Left ventricle myocardium inferior (tissue), 1 donor: ENCODE measurements around the gene TNIP1. TPM values are rescaled to one million over a fixed set of nuclear protein-coding genes. Genes with fewer than 3 reads are reported as not detected.
A peak's percentile ranks its signal among the peaks of the same experiment; 100 is the strongest.

ENCODE experiments used
- DNase-seq: peaks from one replicate; pipeline ENCODE4 v3.0.0-alpha.2; 2020
- H3K27ac ChIP-seq: fragments of 200-600 bp; replicated peaks from 2 replicates; pipeline ENCODE4 v1.8.0; 2021
- H3K27me3 ChIP-seq: fragments of 200-600 bp; 2 replicates; pipeline ENCODE4 v1.8.0; 2021; ENCODE audit warnings: low read depth
- H3K36me3 ChIP-seq: fragments of 200-600 bp; 2 replicates; pipeline ENCODE4 v1.8.0; 2021
- H3K4me1 ChIP-seq: fragments of 200-600 bp; 2 replicates; pipeline ENCODE4 v1.8.0; 2021
- H3K4me3 ChIP-seq: fragments of 200-600 bp; 2 replicates; pipeline ENCODE4 v1.8.0; 2021; ENCODE audit warnings: mild to moderate bottlenecking, moderate library complexity
- H3K9me3 ChIP-seq: fragments of 200-600 bp; replicated peaks from 2 replicates; pipeline ENCODE4 v1.8.0; 2021
- intact Hi-C: fragments of 100-400 bp; cut with micrococcal nuclease; formaldehyde crosslinking; loops from one replicate; pipeline ENCODE4 v1.11.0; 2022
- total RNA-seq: library from RNA; stranded (reverse); fragmentation: NEBNext Ultra II Directional; extraction: Animal tissue kit (Norgen Biotek cat#: 25700); gene quantifications from one replicate; pipeline ENCODE4 v1.2.1, GENCODE V29; 2021
- TF ChIP-seq, protein P1 (sequence below): fragments of 200-600 bp; IDR thresholded peaks from 2 replicates; pipeline ENCODE4 v1.8.0; 2021; ENCODE audit warnings: antibody characterized with exemption, mild to moderate bottlenecking, borderline replicate concordance
- donor health status: DM: no; HTN: yes; CAD: no; lungs with severe emphysema.

The TNIP1 gene
- total RNA-seq, 1 donor from 2014 or later: 131 TPM

DNA sequence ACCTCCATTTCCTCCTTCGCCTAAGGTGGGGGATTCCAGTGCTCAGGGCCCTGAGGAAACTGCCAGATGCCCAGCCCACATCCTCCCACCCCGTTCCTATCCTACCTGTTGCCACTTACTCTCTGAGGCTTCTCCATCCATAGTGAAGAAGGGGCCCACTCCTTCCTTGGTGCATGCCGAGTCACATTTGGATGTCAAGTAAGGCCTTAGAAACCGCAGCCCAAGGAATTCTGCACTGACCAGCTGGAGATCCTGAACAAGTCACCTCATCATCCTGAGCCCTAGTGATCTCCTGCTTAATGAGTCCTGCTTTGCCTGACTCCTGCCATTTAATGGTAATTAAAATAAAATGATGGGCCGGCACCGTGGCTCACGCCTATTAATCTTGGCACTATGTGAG, 6.7 kb upstream of the TNIP1 start:
- no peak overlapping the region for H3K4me3 ChIP-seq
- no peaks in the 10 kb centered on the region for H3K9me3 ChIP-seq
- TF ChIP-seq, protein P1, sequence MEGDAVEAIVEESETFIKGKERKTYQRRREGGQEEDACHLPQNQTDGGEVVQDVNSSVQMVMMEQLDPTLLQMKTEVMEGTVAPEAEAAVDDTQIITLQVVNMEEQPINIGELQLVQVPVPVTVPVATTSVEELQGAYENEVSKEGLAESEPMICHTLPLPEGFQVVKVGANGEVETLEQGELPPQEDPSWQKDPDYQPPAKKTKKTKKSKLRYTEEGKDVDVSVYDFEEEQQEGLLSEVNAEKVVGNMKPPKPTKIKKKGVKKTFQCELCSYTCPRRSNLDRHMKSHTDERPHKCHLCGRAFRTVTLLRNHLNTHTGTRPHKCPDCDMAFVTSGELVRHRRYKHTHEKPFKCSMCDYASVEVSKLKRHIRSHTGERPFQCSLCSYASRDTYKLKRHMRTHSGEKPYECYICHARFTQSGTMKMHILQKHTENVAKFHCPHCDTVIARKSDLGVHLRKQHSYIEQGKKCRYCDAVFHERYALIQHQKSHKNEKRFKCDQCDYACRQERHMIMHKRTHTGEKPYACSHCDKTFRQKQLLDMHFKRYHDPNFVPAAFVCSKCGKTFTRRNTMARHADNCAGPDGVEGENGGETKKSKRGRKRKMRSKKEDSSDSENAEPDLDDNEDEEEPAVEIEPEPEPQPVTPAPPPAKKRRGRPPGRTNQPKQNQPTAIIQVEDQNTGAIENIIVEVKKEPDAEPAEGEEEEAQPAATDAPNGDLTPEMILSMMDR: no peak
- no peak overlapping the region for H3K27ac ChIP-seq
- intact Hi-C loops: no loop called here
- H3K27me3 ChIP-seq: no peaks in the 10 kb centered on the region
- H3K4me1 ChIP-seq: peaks cover 54% of the 10 kb centered on the region
- no peak for DNase-seq
- no peaks in the 10 kb centered on the region for H3K36me3 ChIP-seq

DNA sequence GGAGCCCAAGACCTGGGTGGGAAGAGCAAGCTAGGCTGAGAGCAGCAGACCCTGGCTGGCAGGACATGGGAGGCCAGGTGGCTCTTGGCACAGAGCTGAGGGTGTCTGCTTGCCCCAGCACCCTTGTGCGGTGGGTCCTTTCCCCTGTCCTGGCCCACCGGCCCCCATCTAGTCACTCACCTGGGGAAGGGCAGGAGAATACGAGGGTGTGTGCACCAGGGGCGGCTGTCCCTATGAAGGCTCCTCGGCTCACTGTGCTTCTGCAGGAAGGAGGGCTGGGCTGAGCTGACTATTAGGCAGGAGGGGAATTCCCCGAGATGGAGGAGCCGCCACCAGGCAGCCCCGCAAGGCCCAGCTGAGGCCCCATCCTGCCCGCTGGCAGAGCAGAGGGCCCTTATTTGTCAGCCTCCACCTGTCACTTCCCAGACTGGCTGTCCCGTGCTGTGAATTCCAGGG, 6.1 kb upstream of the TNIP1 start:
- peak overlapping the region; percentile 79 for H3K27ac ChIP-seq

DNA sequence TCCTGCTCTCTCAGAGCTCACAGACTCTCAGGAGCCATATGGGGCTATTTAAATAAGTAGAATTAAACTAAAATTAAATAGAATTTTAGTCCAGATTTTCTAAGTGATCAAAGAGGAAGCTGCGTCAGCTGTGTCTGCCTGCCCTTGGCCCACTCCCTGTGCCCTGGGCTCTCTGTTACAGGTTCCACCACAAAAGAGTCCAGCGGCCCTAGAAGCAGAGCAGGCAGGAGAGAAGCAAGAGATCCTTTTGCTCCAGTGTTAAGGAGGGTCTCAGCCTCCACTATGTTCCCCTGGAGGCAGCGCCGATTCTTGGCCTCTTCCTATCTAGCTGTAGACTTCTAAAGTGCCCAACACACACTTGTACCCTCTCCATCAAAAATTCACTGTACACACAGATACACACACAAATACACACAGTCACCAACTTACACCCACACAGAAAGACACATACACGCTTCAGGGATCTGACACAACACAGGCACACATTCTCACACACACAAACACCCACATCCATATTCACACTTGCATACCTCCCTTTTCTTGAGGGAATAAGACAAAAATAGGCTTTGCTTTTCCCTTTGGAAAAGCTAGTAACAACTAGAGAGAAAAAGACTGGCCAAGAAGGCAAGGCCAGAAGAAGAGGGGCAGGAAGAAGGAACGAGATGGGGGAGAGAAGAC, 5.5 kb upstream of the TNIP1 start:
- Histone ChIP-seq H3K27ac (peak overlapping the region; percentile 79), H3K36me3 (no peaks in the 10 kb centered on the region), H3K4me1 (peaks cover 64% of the 10 kb centered on the region), H3K9me3 (no peaks in the 10 kb centered on the region), H3K27me3 (no peaks in the 10 kb centered on the region), H3K4me3 (no peak overlapping the region)
- DNase-seq: no peak
- intact Hi-C loops: no loop called here
- TF ChIP-seq, protein P1: no peak

More for the DNA sequence above, 6.1 kb upstream of the TNIP1 start:
- H3K27me3 ChIP-seq: no peaks in the 10 kb centered on the region
- intact Hi-C loops: no loop called here
- DNase-seq: no peak
- H3K4me3 ChIP-seq: no peak overlapping the region
- no peaks in the 10 kb centered on the region for H3K9me3 ChIP-seq
- no peaks in the 10 kb centered on the region for H3K36me3 ChIP-seq
- peaks cover 59% of the 10 kb centered on the region for H3K4me1 ChIP-seq
- TF ChIP-seq, protein P1: no peak

DNA sequence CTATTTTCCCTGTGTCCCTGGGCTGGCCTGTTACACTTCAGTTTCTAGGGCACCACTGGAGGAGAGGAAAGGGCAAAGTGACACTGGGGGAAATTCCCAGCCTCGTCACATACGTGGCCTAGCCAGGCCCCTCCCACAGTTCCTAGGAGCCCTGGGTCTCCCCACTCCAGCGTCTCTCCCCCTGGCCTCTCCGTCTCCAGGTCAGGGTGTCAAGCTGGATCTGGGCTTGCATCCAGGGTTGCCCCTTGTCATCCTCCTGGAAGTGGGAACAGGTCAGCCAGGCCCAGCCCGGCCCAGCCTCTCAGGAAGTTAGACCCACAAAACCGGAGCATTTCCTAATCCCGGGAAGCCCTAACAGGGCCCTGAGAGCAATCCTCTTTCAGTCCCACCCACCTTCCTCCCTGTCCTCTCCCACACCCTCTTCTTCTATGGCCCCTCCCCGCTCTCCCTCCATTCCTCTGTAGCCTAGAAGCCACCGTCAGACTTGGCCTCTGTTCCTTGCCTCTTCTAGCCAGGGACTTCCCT, 4.7 kb upstream of the TNIP1 start:
- TF ChIP-seq, protein P1: no peak
- H3K4me3 ChIP-seq: no peak overlapping the region
- intact Hi-C loops: no loop called here
- H3K9me3 ChIP-seq: no peaks in the 10 kb centered on the region
- H3K27me3 ChIP-seq: no peaks in the 10 kb centered on the region
- H3K4me1 ChIP-seq: peaks cover 67% of the 10 kb centered on the region
- H3K36me3 ChIP-seq: no peaks in the 10 kb centered on the region
- peak overlapping the region; percentile 79 for H3K27ac ChIP-seq
- peak; percentile 54 for DNase-seq

DNA sequence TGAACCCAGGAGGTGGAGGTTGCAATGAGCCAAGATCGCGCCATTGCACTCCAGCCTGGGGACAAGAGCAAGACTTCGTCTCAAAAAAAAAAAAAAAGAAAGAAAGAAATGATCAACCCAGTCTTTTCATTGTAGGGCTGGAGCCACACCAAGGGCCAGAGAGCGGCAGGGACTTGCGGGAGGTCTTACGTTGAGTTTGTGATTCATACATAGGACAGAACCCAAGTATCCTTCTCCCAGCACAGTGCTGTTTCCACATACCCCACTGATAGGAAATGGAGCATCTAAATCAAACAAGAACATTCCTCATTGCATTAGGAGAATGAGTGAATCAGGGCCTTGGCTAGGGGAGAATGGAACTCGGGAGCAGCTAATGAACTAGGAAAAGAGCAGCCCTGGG, 3.5 kb upstream of the TNIP1 start:
- intact Hi-C loops: no loop called here
- Histone ChIP-seq H3K9me3 (no peaks in the 10 kb centered on the region), H3K36me3 (no peaks in the 10 kb centered on the region), H3K27ac (no peak overlapping the region), H3K4me1 (peaks cover 71% of the 10 kb centered on the region), H3K4me3 (no peak overlapping the region), H3K27me3 (no peaks in the 10 kb centered on the region)
- no peak for DNase-seq
- TF ChIP-seq, protein P1: no peak
